Liver (tissue), 9 donors: ENCODE measurements around the gene KIF23. TPM values are rescaled to one million over a fixed set of nuclear protein-coding genes. Genes with fewer than 3 reads are reported as not detected.
"Not testable (repeated sequence)": the region's sequence is repeated elsewhere in the genome, so short reads cannot be mapped to it uniquely, and the experiment has no call there.

ENCODE experiments used
- DNase-seq: peaks from one replicate; pipeline ENCODE4 v3.0.0-alpha.2; 2017; ENCODE audit warnings: low spot score
- H3K27ac ChIP-seq, 2 donors: one replicate each; pipeline ENCODE4 v1.7.0; 2013; ENCODE audit warnings: inconsistent platforms in 2 of 2, low read length in 2 of 2, control low read depth in 1 of 2, low read depth in 1 of 2, mild to moderate bottlenecking in 1 of 2
- H3K27me3 ChIP-seq, 4 donors: one replicate each; pipeline versions ENCODE4 v1.6.1 to v1.7.0; 2013; ENCODE audit warnings: low read length in 3 of 4, inconsistent platforms in 1 of 4, mild to moderate bottlenecking in 1 of 4, moderate library complexity in 1 of 4; ENCODE audit not compliant: control insufficient read depth in 4 of 4, insufficient read depth in 4 of 4
- H3K36me3 ChIP-seq, 4 donors: one replicate each; pipeline versions ENCODE4 v1.6.1 to v1.7.0; 2013; ENCODE audit warnings: low read length in 3 of 4, mild to moderate bottlenecking in 3 of 4, low read depth in 1 of 4, moderate library complexity in 1 of 4; ENCODE audit not compliant: control insufficient read depth in 4 of 4, insufficient read depth in 3 of 4
- H3K4me1 ChIP-seq, 4 donors: one replicate each; pipeline versions ENCODE4 v1.6.1 to v1.7.0; 2013; ENCODE audit warnings: low read length in 3 of 4, mild to moderate bottlenecking in 3 of 4, moderate library complexity in 1 of 4; ENCODE audit not compliant: control insufficient read depth in 4 of 4, insufficient read depth in 4 of 4
- H3K4me3 ChIP-seq, 3 donors: one replicate each; pipeline versions ENCODE4 v1.6.1 to v1.7.0; 2013; ENCODE audit warnings: low read length in 3 of 3, control low read depth in 1 of 3, low read depth in 1 of 3, mild to moderate bottlenecking in 1 of 3
- H3K9ac ChIP-seq, 2 donors: one replicate each; pipeline ENCODE4 v1.7.0; 2013; ENCODE audit warnings: low read length in 2 of 2, mild to moderate bottlenecking in 2 of 2, moderate library complexity in 2 of 2, control low read depth in 1 of 2, low read depth in 1 of 2
- H3K9me3 ChIP-seq, 4 donors: one replicate each; pipeline versions ENCODE4 v1.6.1 to v1.7.0; 2013; ENCODE audit warnings: low read length in 3 of 4; ENCODE audit not compliant: control insufficient read depth in 4 of 4
- EGR1 ChIP-seq, 2 donors: IDR thresholded peaks; 2 replicates each; pipeline ENCODE4 v1.6.1; 2016 to 2018; ENCODE audit warnings: antibody characterized with exemption in 2 of 2, low read depth in 2 of 2
- FOXA1 ChIP-seq: IDR thresholded peaks from 2 replicates; pipeline ENCODE4 v1.6.1; 2016; ENCODE audit warnings: antibody characterized with exemption
- FOXA2 ChIP-seq: IDR thresholded peaks from 2 replicates; pipeline ENCODE4 v1.6.1; 2016; ENCODE audit warnings: antibody characterized with exemption
- GABPA ChIP-seq, 2 donors: IDR thresholded peaks in 1 of 2; conservative IDR thresholded peaks in 1 of 2; 2 replicates each; pipeline ENCODE4 v1.6.1; 2016; ENCODE audit warnings: antibody characterized with exemption in 2 of 2, mild to moderate bottlenecking in 1 of 2, moderate library complexity in 1 of 2
- HNF4A ChIP-seq, 2 donors: conservative IDR thresholded peaks; 2 replicates each; pipeline ENCODE4 v1.6.1; 2016; ENCODE audit warnings: antibody characterized with exemption in 2 of 2, mild to moderate bottlenecking in 2 of 2
- HNF4G ChIP-seq: IDR thresholded peaks from 2 replicates; pipeline ENCODE4 v1.6.1; 2016; ENCODE audit warnings: antibody characterized with exemption
- NR2F2 ChIP-seq: IDR thresholded peaks from 2 replicates; pipeline ENCODE4 v1.6.1; 2016; ENCODE audit warnings: antibody characterized with exemption
- RAD21 ChIP-seq, 2 donors: IDR thresholded peaks; 2 replicates each; pipeline ENCODE4 v1.6.1; 2016; ENCODE audit warnings: antibody characterized with exemption in 2 of 2, mild to moderate bottlenecking in 2 of 2
- SP1 ChIP-seq: IDR thresholded peaks from 2 replicates; pipeline ENCODE4 v1.6.1; 2018; ENCODE audit warnings: antibody characterized with exemption, mild to moderate bottlenecking
- YY1 ChIP-seq: IDR thresholded peaks from 2 replicates; pipeline ENCODE4 v1.6.1; 2016; ENCODE audit warnings: antibody characterized with exemption, mild to moderate bottlenecking
- WGBS: extraction: QIAGEN DNeasy Blood & Tissue Kit; methylation state at CpG from one replicate; pipeline ENCODE4 v1.1.7; 2013; 5-methylcytosine and 5-hydroxymethylcytosine counted together
- polyA plus RNA-seq, 2 donors: library from polyadenylated mRNA; stranded (reverse) in 1 of 2; unstranded in 1 of 2; fragments of 200-250 nt in 1 of 2; fragments of >200 nt in 1 of 2; fragmentation: Nextera tagmentation in 1 of 2; extraction: Ambion mirVana in 1 of 2; gene quantifications; one replicate each; pipeline versions ENCODE4 v1.2.1 to v1.2.3, GENCODE V29; 2013 to 2015
- total RNA-seq, 2 donors: library from RNA; depleted of rRNA; stranded (reverse); fragments of >200 nt; gene quantifications; one replicate each; pipeline ENCODE4 v1.2.3, GENCODE V29; 2014
- TF ChIP-seq, protein P1 (sequence below): IDR thresholded peaks from 2 replicates; pipeline ENCODE4 v1.6.1; 2016; ENCODE audit warnings: antibody characterized with exemption
- TF ChIP-seq, protein P2 (sequence below): IDR thresholded peaks from 2 replicates; pipeline ENCODE4 v1.6.1; 2016; ENCODE audit warnings: antibody characterized with exemption, mild to moderate bottlenecking
- TF ChIP-seq, protein P3 (sequence below): IDR thresholded peaks from 2 replicates; pipeline ENCODE4 v1.6.1; 2016; ENCODE audit warnings: antibody characterized with exemption
- donor health status: healthy.
- donor health status: healthy.
- donor health status: healthy.
- donor health status: healthy.
- donor health status: healthy.

The KIF23 gene
- total and polyA plus RNA-seq, 4 donors = 0.25 to 32.8 (median 1.1) TPM

DNA sequence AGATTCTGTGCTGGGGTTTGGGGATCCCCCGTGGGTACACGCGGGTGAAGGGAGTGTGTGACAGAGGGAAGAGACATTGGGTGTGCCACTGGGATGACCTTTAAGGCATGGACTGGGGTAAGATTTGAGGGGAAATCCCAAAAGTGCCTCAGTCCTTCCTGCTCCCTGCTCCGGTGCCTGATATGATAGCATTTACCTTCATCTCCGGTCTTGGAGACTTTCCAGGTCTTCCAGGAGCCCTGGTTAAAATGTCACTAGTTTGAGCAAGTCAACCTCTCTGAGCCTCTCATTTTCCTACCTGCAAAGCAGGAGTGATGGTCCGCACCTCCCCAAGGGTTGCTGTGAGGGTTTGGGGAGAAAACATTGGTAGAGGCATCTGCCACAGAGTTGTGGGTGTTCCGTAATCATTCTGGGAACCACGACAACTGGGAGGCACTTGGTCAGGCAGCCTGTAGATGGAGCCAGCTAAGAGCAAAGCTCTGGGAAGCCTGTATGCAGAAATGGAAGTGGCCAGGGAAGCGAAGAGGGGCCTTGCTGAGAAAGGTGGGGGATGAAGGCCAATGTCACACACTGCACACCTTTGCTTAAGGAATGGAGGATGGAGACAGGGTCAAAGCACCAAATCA lies 33.9 kb upstream of the KIF23 start:
- TF ChIP-seq NR2F2 (no peak), GABPA (IDR thresholded peaks at IDR 0.05 in 1 of 2, conservative IDR thresholded peaks at IDR 0.05 in 1 of 2) (no peak), HNF4A (conservative IDR thresholded peaks at IDR 0.05) (no peak), EGR1 (IDR thresholded peaks at IDR 0.05; ENCODE audit: low read depth in 2 of 2) (no peak), HNF4G (no peak), RAD21 (IDR thresholded peaks at IDR 0.05) (no peak), FOXA1 (no peak), FOXA2 (no peak), YY1 (no peak), SP1 (no peak)
- TF ChIP-seq, protein P1, sequence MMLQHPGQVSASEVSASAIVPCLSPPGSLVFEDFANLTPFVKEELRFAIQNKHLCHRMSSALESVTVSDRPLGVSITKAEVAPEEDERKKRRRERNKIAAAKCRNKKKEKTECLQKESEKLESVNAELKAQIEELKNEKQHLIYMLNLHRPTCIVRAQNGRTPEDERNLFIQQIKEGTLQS = no peak
- TF ChIP-seq, protein P2, sequence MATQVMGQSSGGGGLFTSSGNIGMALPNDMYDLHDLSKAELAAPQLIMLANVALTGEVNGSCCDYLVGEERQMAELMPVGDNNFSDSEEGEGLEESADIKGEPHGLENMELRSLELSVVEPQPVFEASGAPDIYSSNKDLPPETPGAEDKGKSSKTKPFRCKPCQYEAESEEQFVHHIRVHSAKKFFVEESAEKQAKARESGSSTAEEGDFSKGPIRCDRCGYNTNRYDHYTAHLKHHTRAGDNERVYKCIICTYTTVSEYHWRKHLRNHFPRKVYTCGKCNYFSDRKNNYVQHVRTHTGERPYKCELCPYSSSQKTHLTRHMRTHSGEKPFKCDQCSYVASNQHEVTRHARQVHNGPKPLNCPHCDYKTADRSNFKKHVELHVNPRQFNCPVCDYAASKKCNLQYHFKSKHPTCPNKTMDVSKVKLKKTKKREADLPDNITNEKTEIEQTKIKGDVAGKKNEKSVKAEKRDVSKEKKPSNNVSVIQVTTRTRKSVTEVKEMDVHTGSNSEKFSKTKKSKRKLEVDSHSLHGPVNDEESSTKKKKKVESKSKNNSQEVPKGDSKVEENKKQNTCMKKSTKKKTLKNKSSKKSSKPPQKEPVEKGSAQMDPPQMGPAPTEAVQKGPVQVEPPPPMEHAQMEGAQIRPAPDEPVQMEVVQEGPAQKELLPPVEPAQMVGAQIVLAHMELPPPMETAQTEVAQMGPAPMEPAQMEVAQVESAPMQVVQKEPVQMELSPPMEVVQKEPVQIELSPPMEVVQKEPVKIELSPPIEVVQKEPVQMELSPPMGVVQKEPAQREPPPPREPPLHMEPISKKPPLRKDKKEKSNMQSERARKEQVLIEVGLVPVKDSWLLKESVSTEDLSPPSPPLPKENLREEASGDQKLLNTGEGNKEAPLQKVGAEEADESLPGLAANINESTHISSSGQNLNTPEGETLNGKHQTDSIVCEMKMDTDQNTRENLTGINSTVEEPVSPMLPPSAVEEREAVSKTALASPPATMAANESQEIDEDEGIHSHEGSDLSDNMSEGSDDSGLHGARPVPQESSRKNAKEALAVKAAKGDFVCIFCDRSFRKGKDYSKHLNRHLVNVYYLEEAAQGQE = no peak
- no peak overlapping the region for H3K27ac ChIP-seq
- DNase-seq = no peak

DNA sequence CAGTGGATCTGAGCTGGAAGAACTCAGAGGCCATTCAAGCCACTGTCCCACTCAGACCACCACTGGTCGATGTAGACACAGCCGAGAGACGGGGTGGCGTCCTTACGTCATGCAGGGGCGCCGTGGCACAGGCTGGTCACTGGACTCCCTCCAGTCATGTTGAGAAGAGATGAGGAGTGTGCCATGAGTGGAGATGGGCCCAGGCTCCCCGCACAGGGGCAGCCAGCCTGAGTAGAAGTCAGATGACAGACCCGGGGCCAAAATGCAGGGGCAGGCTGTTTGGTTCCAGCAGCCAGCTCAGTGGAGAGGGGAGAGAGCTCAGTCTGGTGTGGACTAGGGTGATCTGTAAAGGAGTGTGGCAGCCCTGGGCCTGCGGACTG lies 33.4 kb upstream of the KIF23 start:
- no peak overlapping the region for H3K4me3 ChIP-seq
- no peak for DNase-seq

More for the DNA sequence above, 33.9 kb upstream of the KIF23 start:
- 64% methylated on average over 9 of the region's 9 CpGs for WGBS
- H3K4me3 ChIP-seq = no peak overlapping the region
- H3K9ac ChIP-seq = no peak overlapping the region
- peaks cover 0 to 4% (median 0%) of the 10 kb centered on the region in 4 donors for H3K27me3 ChIP-seq
- no peaks in the 10 kb centered on the region for H3K36me3 ChIP-seq
- no peaks in the 10 kb centered on the region for H3K9me3 ChIP-seq
- H3K4me1 ChIP-seq = no peaks in the 10 kb centered on the region

DNA sequence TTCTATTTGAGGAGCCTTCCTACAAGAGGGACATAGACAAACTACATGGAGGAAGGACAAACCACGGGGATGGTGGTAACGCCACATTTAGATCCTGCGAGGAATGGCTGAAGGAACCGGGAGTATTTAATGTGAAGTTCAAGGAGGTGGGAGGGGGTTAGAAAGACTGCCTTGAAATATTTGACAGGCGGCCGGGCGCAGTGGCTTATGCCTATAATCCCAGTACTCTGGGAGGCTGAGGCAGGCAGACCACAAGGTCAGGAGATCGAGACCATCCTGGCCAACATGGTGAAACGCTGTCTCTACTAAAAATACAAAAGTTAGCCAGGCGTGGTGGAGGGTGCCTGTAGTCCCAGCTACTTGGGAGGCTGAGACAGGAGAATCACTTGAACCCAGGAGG lies 32.0 kb upstream of the KIF23 start:
- H3K9me3 ChIP-seq, H3K27ac ChIP-seq, H3K36me3 ChIP-seq, DNase-seq, H3K4me3 ChIP-seq, H3K9ac ChIP-seq, H3K27me3 ChIP-seq, H3K4me1 ChIP-seq: not testable (repeated sequence)
- 96% methylated on average over 10 of the region's 10 CpGs for WGBS

More for the DNA sequence above, 33.4 kb upstream of the KIF23 start:
- TF ChIP-seq, protein P3, sequence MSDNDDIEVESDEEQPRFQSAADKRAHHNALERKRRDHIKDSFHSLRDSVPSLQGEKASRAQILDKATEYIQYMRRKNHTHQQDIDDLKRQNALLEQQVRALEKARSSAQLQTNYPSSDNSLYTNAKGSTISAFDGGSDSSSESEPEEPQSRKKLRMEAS = no peak
- H3K27me3 ChIP-seq = peaks cover 0 to 4% (median 0%) of the 10 kb centered on the region in 4 donors
- H3K9me3 ChIP-seq = no peaks in the 10 kb centered on the region
- H3K27ac ChIP-seq = no peak overlapping the region
- WGBS = 94% methylated on average over 10 of the region's 10 CpGs
- H3K9ac ChIP-seq = no peak overlapping the region
- no peaks in the 10 kb centered on the region for H3K36me3 ChIP-seq
- no peaks in the 10 kb centered on the region for H3K4me1 ChIP-seq

DNA sequence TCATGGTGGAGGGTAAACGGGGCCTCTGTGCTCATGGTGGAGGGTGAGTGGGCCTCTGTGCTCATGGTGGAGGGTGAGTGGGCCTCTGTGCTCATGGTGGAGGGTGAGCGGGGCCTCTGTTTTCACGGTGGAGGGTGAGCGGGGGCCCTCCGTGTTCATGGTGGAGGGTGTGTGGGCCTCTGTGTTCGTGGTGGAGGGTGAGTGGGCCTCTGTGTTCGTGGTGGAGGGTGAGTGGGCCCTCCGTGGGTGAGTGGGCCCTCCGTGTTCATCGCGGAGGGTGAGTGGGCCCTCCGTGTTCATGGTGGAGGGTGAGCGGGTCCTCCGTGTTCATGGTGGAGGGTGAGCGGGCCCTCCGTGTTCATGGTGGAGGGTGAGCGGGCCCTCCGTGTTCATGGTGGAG lies 30.1 kb upstream of the KIF23 start:
- H3K9me3 ChIP-seq, H3K4me3 ChIP-seq, DNase-seq, H3K27me3 ChIP-seq, H3K27ac ChIP-seq, H3K9ac ChIP-seq, H3K4me1 ChIP-seq, H3K36me3 ChIP-seq: not testable (repeated sequence)
- WGBS = 97% methylated on average over 16 of the region's 18 CpGs
